ENCODE data around the gene PRPF19.

- no peak for TF ChIP-seq CTCF (conservative IDR thresholded peaks at IDR 0.05 in 1 of 2, IDR thresholded peaks at IDR 0.05 in 1 of 2; ENCODE audit: low read depth in 1 of 2, low read length in 2 of 2)
- TF ChIP-seq EZH2 (IDR thresholded peaks at IDR 0.05; ENCODE audit: low read length, missing control alignments): no peak
These were observed 41.3 kb upstream of the PRPF19 start for GRCh38 chr11:60947700-60948099.

Measured in fibroblast of lung (primary cell).